ENCODE results near the gene FEN1.

GRCh38 chr11:61750631-61751273 is 42.0 kb upstream of the FEN1 start:
- TF ChIP-seq CTCF (IDR thresholded peaks at IDR 0.05; ENCODE audit: low read depth, low read length) (no peak), POLR2A (IDR thresholded peaks at IDR 0.05; ENCODE audit: extremely low read depth, insufficient read length) (no peak), MYC (IDR thresholded peaks at IDR 0.05; ENCODE audit: low read depth, low read length) (no peak), MAX (IDR thresholded peaks at IDR 0.05; ENCODE audit: low read depth, low read length) (peak; percentile 25; the same call in 1 of the 2 replicates)

All from NB4 (cell line).